M059J (cell line): ENCODE data around the gene ACP2. TPM values are rescaled to one million over a fixed set of nuclear protein-coding genes. Genes with fewer than 3 reads are reported as not detected.

Experiments
- DNase-seq: peaks from one replicate; pipeline ENCODE4 v3.0.0-alpha.2; 2012; ENCODE audit warnings: low read depth
- total RNA-seq: library from RNA; depleted of rRNA; stranded (reverse); fragments of >200 nt; shearing (Covaris generic); gene quantifications from 2 replicates; pipeline ENCODE4 v1.2.3, GENCODE V29; 2014; rRNA removed

Gene ACP2
- total RNA-seq, result 74.4 and 98.8 TPM in 2 replicates

DNA sequence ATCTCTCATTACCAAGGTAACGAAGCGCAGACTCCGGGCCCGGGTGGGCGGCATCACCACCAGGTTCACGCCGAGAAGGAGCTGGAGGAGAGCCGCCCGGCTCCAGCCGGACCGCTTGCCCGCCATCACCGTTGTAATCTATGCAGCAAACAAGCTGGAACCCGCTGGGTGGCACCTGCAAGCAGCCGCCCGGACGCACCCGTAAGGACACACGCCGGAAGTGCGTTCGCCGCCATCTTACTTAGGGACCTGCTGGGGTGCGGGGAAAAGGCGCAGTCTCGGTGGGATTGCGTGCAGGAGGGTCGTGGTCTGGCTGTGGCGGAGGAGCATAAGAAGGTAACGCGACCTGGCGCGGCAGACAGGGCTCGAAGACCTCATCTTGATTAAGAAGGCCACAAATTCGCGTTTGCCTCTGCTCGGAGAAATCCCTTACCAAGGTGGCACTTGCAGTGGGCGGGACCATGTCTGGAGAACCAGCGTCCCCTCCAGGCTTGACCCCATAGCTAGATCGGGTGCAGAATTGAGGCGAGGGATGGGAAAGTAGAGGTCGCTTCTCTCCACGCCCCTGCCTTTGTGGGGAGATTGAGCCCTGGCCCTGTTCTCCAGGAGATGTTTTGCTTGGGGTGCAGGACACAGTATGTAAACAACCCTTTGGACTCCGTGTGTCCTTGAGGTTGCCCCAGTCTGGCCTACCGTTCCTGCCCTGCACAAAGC lies at the start of gene ACP2:
ACP2 (minus strand) TSS at position 151 of the 714 bp plus-strand sequence; CDS start at position 126, 25 bp downstream.
- peak; percentile 84 for DNase-seq

DNA sequence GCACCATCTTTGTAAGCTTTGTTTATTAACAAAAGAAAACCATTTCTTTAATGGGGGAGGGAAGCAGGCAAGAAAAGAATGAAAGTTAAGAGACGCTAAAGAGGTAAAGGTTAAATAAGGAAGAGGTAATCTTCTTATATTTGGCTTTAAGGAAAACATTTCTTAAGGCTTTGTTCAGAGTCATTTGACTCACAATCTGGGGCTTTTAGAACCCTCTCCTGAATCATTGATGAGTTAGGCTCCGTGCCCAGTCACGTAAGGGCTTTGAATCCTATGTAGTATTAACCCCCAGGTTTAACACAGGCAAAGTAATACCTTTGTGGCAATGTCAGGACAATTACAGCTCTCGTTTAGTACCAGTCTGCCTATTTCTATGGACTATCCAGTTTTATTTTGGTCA lies 47.4 kb upstream of the ACP2 start:
- DNase-seq, result no peak

DNA sequence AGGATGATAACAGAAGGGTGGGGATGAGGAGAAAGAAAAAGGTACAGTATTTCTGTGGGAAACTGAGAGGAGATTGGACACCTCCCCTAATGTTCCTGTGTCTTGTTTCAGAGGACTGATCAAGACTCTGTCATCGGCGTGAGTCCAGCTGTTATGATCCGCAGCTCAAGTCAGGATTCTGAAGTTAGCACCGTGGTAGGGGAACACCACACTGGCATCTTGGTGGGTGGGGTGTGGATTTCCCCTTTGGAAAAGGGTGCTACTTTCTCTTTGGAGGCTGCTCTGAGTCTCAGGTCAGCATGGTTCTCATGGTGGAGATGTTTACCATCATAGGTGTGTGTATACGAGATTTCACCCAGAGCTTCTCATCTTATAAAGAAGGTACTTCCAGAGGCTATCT lies 46.8 kb upstream of the ACP2 start:
- no peak for DNase-seq

DNA sequence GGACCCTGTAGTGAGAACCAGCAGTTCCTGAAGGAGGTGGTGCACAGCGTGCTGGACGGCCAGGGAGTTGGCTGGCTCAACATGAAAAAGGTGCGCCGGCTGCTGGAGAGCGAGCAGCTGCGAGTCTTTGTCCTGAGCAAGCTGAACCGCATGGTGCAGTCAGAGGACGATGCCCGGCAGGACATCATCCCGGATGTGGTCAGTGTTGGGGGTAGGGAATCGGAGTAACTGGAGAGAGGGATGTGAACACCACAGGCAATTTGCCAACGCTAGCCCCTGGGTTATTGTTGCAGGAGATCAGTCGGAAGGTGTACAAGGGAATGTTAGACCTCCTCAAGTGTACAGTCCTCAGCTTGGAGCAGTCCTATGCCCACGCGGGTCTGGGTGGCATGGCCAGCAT lies 41.2 kb upstream of the ACP2 start:
- no peak for DNase-seq

- DNase-seq, result no peak
Measured at GRCh38 chr11:47288066-47288465, 39.5 kb upstream of the ACP2 start.

DNA sequence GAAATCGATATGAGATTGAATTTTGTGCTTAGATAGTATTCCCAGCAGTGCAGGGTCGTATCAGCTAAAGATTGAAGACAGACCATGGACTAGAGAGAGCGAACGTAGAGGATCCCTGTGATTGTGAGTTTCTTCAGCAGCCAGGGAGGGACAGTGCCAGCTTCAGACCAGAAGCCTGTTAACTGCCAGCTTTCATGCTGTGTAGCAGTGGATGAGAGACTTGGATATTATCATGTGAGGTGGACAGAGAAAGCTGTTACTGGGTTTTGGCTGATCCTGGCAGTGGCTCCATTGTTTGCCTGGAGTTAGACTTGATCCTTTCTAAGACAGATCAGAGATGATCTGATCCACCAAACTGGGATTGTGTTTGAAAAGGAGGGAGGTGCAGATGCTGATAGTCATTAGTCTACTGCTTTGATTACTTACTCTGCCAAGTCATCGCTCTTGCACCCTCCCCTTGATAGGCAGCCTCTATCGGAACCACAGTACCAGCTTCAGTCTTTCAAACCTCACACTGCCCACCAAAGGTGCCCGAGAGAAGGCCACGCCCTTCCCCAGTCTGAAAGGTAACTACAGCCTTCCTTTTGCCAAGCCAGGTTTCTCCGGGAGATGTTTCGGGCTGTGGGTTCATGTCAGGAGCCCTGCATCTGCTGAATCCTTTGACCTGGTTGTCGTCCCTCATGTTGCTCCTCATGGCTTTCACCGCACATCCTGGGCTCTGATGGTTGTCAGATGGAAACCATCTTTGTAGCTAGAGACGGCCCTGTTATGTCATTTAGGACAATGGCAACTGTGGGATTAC lies 37.6 kb upstream of the ACP2 start:
- DNase-seq, result no peak

GRCh38 chr11:47284151-47284550 lies 35.5 kb upstream of the ACP2 start:
- no peak for DNase-seq

DNA sequence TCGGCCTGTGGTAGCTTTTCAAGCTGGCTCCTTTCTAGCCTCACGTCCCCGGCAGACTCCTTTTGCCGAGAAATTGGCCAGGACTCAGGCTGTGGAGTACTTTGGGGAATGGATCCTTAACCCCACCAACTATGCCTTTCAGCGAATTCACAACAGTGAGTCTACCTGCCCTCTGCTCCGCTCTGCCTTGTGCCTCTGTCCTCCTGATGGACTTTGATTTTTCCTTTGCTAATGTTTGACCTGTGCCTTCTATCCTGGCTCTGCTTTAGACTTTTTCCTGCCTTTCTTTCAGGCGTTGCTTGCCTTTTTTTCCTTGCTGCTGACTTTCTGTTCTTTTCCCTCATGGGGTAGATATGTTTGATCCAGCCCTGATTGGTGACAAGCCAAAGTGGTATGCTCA lies 33.8 kb upstream of the ACP2 start:
- no peak for DNase-seq

GRCh38 chr11:47280860-47281259 lies 32.2 kb upstream of the ACP2 start:
- no peak for DNase-seq

DNA sequence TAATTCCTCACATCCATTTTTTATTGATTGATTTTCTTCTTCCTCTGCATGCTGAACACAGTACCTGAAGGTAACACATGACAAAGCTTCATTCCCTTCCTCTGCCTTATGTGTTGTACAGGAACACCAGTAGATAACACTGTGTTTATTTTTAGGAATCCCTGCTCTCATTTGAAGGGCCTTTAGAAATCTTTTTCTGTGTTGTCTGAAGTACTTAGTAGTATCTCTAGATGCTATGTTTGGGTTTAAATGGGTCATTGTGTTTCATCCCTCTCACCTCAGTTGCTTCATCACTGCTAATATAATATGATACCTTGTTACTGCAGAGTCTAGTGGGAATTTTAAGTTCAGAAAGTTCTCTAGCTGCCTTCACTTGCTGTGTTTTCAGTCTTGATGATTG lies 31.5 kb upstream of the ACP2 start:
- DNase-seq, result no peak

- DNase-seq, result no peak
Measured at GRCh38 chr11:47278769-47279168, 30.2 kb upstream of the ACP2 start.

DNA sequence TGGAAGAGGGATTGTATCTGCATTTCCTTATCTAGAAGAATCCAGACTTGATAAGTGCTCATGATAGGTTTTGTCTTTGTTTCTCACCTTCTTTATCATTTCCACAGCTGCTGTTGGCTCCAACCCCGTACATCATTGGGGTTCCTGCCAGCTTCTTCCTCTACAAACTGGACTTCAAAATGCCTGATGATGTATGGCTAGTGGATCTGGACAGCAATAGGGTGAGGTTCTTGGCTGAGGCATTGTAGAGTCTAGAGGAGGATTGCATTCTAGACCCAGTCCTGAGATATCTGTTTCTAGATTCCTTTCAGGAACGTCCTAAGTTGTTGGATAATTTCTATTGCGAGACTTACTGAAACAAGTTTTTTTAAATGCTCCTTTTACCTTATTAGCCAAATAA lies 29.4 kb upstream of the ACP2 start:
- DNase-seq, result no peak

- no peak for DNase-seq
Measured at GRCh38 chr11:47276923-47277322, 28.3 kb upstream of the ACP2 start.

- DNase-seq, result no peak
Measured at GRCh38 chr11:47274495-47275235, 26.1 kb upstream of the ACP2 start.

DNA sequence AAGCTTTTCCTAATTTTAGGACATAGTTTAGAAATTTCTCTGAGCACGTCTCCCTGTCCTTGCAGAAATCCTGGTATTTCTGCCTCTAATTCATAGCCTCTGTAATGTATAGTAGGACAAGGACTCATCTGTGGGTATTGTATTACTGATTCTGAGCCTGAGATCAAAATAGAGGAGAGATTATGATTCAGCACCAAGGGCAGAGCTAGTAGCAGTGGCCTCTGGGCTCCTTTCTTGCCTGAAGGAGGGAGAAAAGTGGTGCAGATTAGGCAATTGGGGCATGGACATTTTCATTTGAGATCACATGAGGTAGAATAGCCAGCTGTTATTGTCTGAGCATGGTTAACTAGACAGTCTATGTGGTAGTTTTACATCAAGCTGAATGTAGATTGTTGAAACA lies 24.1 kb upstream of the ACP2 start:
- DNase-seq, result no peak

DNA sequence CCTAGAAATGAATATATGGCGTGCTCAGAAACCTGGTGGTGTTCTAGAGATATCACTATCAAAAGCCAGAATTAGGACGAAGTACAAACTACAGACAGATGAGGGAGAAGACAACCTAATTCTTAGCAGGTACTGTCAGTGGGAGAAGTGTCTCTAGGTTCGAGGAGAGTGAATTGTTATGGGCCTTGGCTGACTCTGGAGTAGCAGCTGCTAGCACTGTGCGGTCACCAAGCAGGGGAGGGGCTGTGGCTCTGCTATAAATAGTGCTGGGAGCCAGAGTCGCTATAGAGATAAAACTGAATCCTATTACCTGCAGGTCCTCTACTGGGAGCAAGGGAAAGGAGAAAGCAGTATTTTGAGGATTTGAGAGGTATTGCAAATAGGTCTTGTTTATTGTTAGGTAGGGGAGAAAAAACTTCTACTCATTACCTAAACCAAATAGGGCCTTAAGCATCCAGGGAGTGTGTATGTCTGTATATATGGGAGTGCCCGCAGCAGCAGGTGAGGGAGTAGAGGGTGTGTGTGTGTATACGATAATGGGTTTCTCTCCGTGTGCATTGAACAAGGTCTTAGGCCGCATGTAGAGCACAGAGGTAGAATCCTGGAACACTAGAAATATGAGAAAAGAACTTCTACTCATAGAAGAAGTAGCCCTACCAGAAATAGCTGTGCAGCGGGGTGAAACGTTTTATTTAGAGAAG lies 23.5 kb upstream of the ACP2 start:
- DNase-seq, result no peak

GRCh38 chr11:47271328-47271727 lies 22.7 kb upstream of the ACP2 start:
- no peak for DNase-seq

DNA sequence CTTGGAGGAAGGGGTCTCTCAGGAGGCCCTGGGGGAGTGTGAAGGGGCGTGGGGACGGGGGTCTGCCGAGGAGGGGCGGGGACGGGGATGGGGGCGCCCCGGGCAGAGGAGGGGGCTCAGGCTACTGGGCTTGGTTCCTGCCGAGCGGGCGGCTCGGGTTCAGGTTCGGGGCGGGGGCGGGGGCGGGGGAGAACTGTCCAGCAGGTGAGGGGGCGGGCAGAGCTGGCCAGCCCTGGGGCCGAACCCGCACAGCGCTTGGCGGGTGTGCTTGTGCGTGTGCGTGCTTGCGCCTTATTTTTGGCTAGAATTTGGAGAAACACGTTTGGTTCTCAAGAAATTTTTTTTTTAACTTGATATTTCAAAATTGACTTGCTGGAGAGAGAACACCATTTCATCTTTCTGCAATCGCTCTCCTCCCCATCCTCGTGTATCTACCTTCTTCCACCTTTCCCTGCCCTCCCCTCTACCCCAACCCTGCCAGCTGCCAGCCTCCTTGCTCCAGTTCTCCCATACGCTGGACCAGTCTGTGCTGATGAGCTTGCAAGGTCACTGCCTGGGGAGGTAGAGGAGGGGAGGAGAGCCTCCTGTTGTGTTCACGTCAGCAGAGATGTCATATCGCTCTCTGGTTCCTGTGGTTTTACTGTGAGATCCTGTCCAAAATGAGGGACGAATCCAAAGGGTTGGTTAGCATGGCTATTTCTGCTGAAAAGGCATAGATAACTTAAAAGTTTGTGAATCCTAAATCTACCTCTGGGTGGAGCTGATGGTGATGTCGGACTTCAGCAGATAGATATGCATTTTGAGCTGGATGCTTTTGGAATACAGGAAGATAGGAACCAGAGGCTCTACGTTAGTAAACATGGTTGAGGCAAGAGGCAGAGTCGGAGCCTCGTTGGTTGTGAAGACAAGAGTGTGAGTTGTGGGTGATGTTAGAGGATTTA lies 22.0 kb upstream of the ACP2 start:
- DNase-seq, result peak; percentile 55

DNA sequence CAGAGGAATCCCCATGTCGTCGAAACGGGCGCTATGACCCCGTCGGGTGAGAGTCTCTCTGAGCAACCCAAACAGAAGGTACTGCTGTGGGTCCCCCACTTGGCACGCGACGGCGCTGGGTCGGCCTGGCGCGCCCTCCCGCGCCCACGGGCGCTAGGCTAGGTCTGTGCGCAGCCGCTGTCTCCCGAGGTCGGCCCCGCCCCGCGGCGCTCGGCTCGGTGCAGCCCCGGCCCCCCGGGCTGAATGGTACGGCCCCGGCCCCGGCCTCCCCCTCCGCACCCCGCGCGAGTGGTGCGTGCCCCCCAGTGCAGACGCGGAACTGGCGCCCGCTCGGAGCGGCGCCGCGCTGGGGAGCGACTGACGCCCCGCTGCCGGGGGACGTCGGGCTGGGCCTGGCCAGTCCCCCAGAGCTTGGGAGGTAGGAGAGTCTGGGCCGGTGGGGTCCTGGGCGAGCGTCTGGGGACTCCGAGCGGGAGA lies 21.3 kb upstream of the ACP2 start, which contains the start of gene MADD:
MADD (plus strand) TSS at position 305 of the 477 bp plus-strand sequence.
- peak; percentile 79 for DNase-seq

DNA sequence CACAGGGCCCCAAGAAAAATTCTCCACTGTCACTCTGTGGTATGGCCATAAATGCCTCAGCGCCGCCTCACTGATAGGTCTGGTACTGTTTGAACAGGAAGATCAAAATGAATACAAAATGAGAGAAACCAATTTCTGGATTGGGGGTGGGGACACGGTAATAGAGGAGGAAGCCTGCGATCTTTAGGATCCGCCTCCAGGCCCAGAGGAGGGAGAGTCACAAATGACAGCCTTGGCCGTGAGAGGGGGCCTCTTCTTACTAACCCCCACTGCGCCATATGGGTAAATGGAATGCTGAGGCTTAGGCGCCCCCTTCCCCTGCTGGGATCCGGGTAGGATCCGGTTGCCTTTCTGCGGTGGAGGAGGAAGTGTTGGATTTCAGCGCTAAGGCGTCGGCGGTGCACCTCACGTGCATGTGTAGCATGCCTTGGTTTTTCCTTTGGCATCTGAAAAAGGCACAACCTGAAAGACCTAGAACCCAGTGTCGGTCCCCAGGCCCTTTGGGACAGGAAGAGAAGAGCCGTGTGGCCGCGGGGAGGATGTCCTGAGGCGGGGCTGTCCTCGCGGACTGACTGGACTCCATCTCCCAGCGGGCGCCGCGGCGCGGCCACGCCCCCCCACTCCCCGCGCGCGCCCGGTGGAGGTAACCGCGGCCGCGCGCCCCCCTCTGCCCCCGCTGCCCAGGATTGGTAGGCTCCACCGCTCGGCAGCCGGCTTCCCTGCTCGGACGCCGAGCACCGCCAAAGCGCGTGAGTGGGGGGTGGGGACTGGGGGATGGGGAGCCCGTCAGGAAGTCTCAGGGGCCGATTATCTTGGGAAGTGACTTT lies 20.6 kb upstream of the ACP2 start:
- DNase-seq, result peak; percentile 95
